ENCODE results near the gene NANOS3. TPM values are rescaled to one million over a fixed set of nuclear protein-coding genes. Genes with fewer than 3 reads are reported as not detected.

Gene NANOS3
- total and polyA plus RNA-seq, 2 experiments from 2014 or later = not detected

DNA sequence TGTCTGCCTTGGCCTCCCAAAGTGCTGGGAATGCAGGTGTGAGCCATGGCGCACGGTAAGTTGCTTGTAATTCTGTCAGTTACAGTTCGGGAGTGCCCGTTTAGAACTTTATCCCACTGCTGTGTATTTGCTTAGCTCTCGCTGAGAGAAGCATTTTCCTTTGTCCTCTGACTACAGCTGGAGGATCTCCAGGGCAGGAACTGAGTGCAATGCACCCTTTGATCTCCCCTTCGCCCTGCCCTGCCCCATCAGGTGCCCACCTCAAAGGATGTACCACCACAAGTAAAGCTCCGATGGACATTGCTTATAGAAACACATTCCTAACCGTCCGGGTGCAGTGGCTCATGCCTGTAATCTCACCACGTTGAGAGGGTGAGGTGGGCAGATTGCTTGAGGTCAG is 22.5 kb downstream of the NANOS3 start:
- Histone ChIP-seq H3F3A (replicated peaks; ENCODE audit: low read depth) (no peaks in the 10 kb centered on the region), H3K36me3 (ENCODE audit: insufficient read depth) (no peaks in the 10 kb centered on the region), H3K79me2 (replicated peaks; ENCODE audit: insufficient read depth) (no peaks in the 10 kb centered on the region), H4K20me1 (replicated peaks; ENCODE audit: insufficient read depth) (no peaks in the 10 kb centered on the region), H3K9me2 (ENCODE audit: insufficient read depth) (no peaks in the 10 kb centered on the region), H3K27ac (ENCODE audit: low read depth) (no peak overlapping the region), H3K4me1 (ENCODE audit: insufficient read depth) (no peaks in the 10 kb centered on the region), H2AFZ (no peak overlapping the region), H3K27me3 (ENCODE audit: insufficient read depth) (no peaks in the 10 kb centered on the region), H3K4me2 (no peak overlapping the region), H3K4me3 (no peak overlapping the region)
- peaks cover 14% of the 10 kb centered on the region for H3K27me3 Mint-ChIP-seq (ENCODE audit: insufficient read depth, low read depth, poor library complexity)
- H3K36me3 Mint-ChIP-seq (ENCODE audit: low read depth) = no peaks in the 10 kb centered on the region
- H3K27ac Mint-ChIP-seq = no peak overlapping the region
- no peaks in the 10 kb centered on the region for H3K9me3 Mint-ChIP-seq
- H3K4me1 Mint-ChIP-seq = no peaks in the 10 kb centered on the region
- TF ChIP-seq, protein P1, sequence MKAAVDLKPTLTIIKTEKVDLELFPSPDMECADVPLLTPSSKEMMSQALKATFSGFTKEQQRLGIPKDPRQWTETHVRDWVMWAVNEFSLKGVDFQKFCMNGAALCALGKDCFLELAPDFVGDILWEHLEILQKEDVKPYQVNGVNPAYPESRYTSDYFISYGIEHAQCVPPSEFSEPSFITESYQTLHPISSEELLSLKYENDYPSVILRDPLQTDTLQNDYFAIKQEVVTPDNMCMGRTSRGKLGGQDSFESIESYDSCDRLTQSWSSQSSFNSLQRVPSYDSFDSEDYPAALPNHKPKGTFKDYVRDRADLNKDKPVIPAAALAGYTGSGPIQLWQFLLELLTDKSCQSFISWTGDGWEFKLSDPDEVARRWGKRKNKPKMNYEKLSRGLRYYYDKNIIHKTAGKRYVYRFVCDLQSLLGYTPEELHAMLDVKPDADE (IDR thresholded peaks at IDR 0.05) = no peak
- TF ChIP-seq, protein P2, sequence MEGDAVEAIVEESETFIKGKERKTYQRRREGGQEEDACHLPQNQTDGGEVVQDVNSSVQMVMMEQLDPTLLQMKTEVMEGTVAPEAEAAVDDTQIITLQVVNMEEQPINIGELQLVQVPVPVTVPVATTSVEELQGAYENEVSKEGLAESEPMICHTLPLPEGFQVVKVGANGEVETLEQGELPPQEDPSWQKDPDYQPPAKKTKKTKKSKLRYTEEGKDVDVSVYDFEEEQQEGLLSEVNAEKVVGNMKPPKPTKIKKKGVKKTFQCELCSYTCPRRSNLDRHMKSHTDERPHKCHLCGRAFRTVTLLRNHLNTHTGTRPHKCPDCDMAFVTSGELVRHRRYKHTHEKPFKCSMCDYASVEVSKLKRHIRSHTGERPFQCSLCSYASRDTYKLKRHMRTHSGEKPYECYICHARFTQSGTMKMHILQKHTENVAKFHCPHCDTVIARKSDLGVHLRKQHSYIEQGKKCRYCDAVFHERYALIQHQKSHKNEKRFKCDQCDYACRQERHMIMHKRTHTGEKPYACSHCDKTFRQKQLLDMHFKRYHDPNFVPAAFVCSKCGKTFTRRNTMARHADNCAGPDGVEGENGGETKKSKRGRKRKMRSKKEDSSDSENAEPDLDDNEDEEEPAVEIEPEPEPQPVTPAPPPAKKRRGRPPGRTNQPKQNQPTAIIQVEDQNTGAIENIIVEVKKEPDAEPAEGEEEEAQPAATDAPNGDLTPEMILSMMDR (conservative IDR thresholded peaks at IDR 0.05; ENCODE audit: low read depth in 2 of 2) = no peak
- TF ChIP-seq JUNB (IDR thresholded peaks at IDR 0.05; ENCODE audit: unreplicated experiment) (no peak), ZNF331 (CRISPR knock-in tag; IDR thresholded peaks at IDR 0.05; ENCODE audit: low read depth) (no peak)
- TF ChIP-seq, protein P3, sequence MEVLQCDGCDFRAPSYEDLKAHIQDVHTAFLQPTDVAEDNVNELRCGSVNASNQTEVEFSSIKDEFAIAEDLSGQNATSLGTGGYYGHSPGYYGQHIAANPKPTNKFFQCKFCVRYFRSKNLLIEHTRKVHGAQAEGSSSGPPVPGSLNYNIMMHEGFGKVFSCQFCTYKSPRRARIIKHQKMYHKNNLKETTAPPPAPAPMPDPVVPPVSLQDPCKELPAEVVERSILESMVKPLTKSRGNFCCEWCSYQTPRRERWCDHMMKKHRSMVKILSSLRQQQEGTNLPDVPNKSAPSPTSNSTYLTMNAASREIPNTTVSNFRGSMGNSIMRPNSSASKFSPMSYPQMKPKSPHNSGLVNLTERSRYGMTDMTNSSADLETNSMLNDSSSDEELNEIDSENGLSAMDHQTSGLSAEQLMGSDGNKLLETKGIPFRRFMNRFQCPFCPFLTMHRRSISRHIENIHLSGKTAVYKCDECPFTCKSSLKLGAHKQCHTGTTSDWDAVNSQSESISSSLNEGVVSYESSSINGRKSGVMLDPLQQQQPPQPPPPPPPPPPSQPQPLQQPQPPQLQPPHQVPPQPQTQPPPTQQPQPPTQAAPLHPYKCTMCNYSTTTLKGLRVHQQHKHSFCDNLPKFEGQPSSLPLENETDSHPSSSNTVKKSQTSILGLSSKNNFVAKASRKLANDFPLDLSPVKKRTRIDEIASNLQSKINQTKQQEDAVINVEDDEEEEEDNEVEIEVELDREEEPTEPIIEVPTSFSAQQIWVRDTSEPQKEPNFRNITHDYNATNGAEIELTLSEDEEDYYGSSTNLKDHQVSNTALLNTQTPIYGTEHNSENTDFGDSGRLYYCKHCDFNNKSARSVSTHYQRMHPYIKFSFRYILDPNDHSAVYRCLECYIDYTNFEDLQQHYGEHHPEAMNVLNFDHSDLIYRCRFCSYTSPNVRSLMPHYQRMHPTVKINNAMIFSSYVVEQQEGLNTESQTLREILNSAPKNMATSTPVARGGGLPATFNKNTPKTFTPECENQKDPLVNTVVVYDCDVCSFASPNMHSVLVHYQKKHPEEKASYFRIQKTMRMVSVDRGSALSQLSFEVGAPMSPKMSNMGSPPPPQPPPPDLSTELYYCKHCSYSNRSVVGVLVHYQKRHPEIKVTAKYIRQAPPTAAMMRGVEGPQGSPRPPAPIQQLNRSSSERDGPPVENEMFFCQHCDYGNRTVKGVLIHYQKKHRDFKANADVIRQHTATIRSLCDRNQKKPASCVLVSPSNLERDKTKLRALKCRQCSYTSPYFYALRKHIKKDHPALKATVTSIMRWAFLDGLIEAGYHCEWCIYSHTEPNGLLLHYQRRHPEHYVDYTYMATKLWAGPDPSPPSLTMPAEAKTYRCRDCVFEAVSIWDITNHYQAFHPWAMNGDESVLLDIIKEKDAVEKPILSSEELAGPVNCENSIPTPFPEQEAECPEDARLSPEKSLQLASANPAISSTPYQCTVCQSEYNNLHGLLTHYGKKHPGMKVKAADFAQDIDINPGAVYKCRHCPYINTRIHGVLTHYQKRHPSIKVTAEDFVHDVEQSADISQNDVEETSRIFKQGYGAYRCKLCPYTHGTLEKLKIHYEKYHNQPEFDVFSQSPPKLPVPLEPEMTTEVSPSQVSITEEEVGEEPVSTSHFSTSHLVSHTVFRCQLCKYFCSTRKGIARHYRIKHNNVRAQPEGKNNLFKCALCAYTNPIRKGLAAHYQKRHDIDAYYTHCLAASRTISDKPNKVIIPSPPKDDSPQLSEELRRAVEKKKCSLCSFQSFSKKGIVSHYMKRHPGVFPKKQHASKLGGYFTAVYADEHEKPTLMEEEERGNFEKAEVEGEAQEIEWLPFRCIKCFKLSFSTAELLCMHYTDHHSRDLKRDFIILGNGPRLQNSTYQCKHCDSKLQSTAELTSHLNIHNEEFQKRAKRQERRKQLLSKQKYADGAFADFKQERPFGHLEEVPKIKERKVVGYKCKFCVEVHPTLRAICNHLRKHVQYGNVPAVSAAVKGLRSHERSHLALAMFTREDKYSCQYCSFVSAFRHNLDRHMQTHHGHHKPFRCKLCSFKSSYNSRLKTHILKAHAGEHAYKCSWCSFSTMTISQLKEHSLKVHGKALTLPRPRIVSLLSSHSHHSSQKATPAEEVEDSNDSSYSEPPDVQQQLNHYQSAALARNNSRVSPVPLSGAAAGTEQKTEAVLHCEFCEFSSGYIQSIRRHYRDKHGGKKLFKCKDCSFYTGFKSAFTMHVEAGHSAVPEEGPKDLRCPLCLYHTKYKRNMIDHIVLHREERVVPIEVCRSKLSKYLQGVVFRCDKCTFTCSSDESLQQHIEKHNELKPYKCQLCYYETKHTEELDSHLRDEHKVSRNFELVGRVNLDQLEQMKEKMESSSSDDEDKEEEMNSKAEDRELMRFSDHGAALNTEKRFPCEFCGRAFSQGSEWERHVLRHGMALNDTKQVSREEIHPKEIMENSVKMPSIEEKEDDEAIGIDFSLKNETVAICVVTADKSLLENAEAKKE (CRISPR knock-in tag; IDR thresholded peaks at IDR 0.05) = no peak
- no peak overlapping the region for H3K4me3 Mint-ChIP-seq
- no peak for DNase-seq (ENCODE audit: low spot score)
- ATAC-seq = no peak

Data from GM23338 (cell line).